Measurements from ENCODE around the gene CEACAM5.
"Not testable (repeated sequence)": the region's sequence is repeated elsewhere in the genome, so short reads cannot be mapped to it uniquely, and the experiment has no call there.

The CEACAM5 gene

GRCh38 chr19:41739361-41739760 lies 30.9 kb downstream of the CEACAM5 start:
- Histone ChIP-seq H3K9me3 (ENCODE audit: control insufficient read depth, low read length) (no peaks in the 10 kb centered on the region), H3K4me1 (ENCODE audit: control insufficient read depth, insufficient read depth, low read length) (no peaks in the 10 kb centered on the region), H3K4me3 (ENCODE audit: insufficient read depth, low read depth, low read length) (no peak overlapping the region), H3K36me3 (ENCODE audit: control insufficient read depth, insufficient read depth, low read length) (no peaks in the 10 kb centered on the region), H3K27me3 (ENCODE audit: control insufficient read depth, insufficient read depth, low read length, poor library complexity, severe bottlenecking) (no peaks in the 10 kb centered on the region), H3K27ac (ENCODE audit: insufficient read depth, low read depth, low read length, poor library complexity, severe bottlenecking) (no peak overlapping the region)
- WGBS, 2 experiments = 58 to 59% methylated on average over 3 of the region's 3 CpGs

GRCh38 chr19:41740415-41741243 lies 32.2 kb downstream of the CEACAM5 start:
- Histone ChIP-seq H3K4me1 (ENCODE audit: control insufficient read depth, insufficient read depth, low read length) (no peaks in the 10 kb centered on the region), H3K27ac (ENCODE audit: insufficient read depth, low read depth, low read length, poor library complexity, severe bottlenecking) (no peak overlapping the region), H3K27me3 (ENCODE audit: control insufficient read depth, insufficient read depth, low read length, poor library complexity, severe bottlenecking) (peaks cover under 1% of the 10 kb centered on the region), H3K9me3 (ENCODE audit: control insufficient read depth, low read length) (no peaks in the 10 kb centered on the region), H3K36me3 (ENCODE audit: control insufficient read depth, insufficient read depth, low read length) (no peaks in the 10 kb centered on the region), H3K4me3 (ENCODE audit: insufficient read depth, low read depth, low read length) (no peak overlapping the region)
- WGBS, 2 experiments = 69 to 72% methylated on average over 5 of the region's 5 CpGs

DNA sequence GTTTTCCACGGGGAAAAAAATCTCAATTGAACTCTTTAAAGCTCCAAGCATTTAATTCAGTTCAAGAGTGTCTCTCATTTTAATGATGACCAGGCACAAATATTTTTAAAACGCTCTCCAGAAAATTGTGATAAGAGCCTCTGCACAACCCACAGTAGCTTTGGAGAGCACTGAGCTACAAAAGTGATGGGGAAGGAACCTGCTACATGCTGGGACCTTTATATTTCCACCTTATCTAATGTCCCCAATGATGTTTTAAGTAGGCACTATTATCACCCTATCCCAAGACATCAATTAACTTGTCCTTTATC lies 32.8 kb downstream of the CEACAM5 start:
- no peaks in the 10 kb centered on the region for H3K4me1 ChIP-seq (ENCODE audit: control insufficient read depth, insufficient read depth, low read length)
- H3K27ac ChIP-seq (ENCODE audit: insufficient read depth, low read depth, low read length, poor library complexity, severe bottlenecking) = no peak overlapping the region
- peaks cover 6% of the 10 kb centered on the region for H3K27me3 ChIP-seq (ENCODE audit: control insufficient read depth, insufficient read depth, low read length, poor library complexity, severe bottlenecking)
- no peak overlapping the region for H3K4me3 ChIP-seq (ENCODE audit: insufficient read depth, low read depth, low read length)
- WGBS, 2 experiments = 85 to 91% methylated on average over 2 of the region's 2 CpGs
- H3K36me3 ChIP-seq (ENCODE audit: control insufficient read depth, insufficient read depth, low read length) = no peaks in the 10 kb centered on the region
- no peaks in the 10 kb centered on the region for H3K9me3 ChIP-seq (ENCODE audit: control insufficient read depth, low read length)

GRCh38 chr19:41744850-41745249 lies 36.4 kb downstream of the CEACAM5 start:
- no peaks in the 10 kb centered on the region for H3K9me3 ChIP-seq (ENCODE audit: control insufficient read depth, low read length)
- H3K27ac ChIP-seq (ENCODE audit: insufficient read depth, low read depth, low read length, poor library complexity, severe bottlenecking) = no peak overlapping the region
- no peak overlapping the region for H3K4me3 ChIP-seq (ENCODE audit: insufficient read depth, low read depth, low read length)
- H3K36me3 ChIP-seq (ENCODE audit: control insufficient read depth, insufficient read depth, low read length) = no peaks in the 10 kb centered on the region
- 71 to 74% methylated on average over 4 of the region's 4 CpGs for WGBS, 2 experiments
- no peaks in the 10 kb centered on the region for H3K4me1 ChIP-seq (ENCODE audit: control insufficient read depth, insufficient read depth, low read length)
- H3K27me3 ChIP-seq (ENCODE audit: control insufficient read depth, insufficient read depth, low read length, poor library complexity, severe bottlenecking) = peaks cover 28% of the 10 kb centered on the region

DNA sequence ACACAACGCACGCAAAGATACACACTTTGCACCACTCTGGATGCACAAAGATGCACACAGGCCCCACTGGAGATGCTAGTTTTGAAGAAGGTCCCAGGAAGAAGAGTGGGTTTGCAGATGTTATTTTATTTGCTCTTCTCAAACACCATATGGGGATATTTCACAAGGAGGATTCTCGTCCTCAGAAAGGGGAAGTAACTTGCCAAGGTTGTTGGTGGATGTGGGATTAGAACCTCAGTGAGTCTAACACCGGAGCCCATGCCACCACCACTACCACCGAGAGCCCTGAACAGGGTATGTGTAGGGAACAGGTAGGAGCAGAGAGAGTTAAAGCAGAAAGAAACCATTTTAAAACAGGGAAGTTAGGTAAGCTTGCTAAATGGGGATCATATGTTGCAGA lies 37.3 kb downstream of the CEACAM5 start:
- Histone ChIP-seq H3K27me3 (ENCODE audit: control insufficient read depth, insufficient read depth, low read length, poor library complexity, severe bottlenecking) (peaks cover 30% of the 10 kb centered on the region), H3K36me3 (ENCODE audit: control insufficient read depth, insufficient read depth, low read length) (no peaks in the 10 kb centered on the region), H3K9me3 (ENCODE audit: control insufficient read depth, low read length) (no peaks in the 10 kb centered on the region), H3K4me3 (ENCODE audit: insufficient read depth, low read depth, low read length) (no peak overlapping the region), H3K4me1 (ENCODE audit: control insufficient read depth, insufficient read depth, low read length) (no peaks in the 10 kb centered on the region), H3K27ac (ENCODE audit: insufficient read depth, low read depth, low read length, poor library complexity, severe bottlenecking) (no peak overlapping the region)
- 85 to 99% methylated on average over 5 of the region's 5 CpGs for WGBS, 2 experiments

DNA sequence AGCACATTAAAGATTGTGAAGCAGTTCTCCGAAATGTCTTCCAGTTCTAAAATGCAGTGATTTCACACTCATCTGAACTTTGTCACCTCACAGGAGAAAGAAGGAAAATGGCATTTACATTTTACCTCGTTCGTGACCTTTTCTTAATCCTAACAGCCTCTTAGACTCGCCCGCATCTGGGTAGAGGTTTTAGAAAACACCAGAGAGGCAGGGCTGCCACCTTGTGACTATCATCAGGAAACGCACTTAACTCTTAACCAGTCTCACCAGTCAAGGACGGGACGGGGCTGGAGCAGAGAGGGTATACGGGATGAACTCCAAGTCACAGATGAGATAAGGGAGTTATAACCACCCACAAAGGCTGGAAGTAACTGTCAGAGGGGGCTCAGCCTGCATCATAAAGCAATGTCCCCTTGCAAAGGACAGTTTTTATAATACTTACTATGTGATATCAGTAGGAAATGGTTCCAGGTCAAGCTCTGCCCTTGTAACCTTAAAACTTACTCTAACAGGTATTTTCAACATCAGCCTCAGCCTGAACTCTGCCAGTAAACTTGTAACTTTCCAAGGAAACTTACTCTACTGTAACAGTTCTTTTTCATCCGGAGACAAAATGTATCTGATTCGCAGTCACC lies 38.3 kb downstream of the CEACAM5 start:
- no peak overlapping the region for H3K4me3 ChIP-seq (ENCODE audit: insufficient read depth, low read depth, low read length)
- no peaks in the 10 kb centered on the region for H3K9me3 ChIP-seq (ENCODE audit: control insufficient read depth, low read length)
- H3K27ac ChIP-seq (ENCODE audit: insufficient read depth, low read depth, low read length, poor library complexity, severe bottlenecking) = no peak overlapping the region
- no peaks in the 10 kb centered on the region for H3K36me3 ChIP-seq (ENCODE audit: control insufficient read depth, insufficient read depth, low read length)
- 22 to 27% methylated on average over 11 of the region's 11 CpGs for WGBS, 2 experiments
- H3K4me1 ChIP-seq (ENCODE audit: control insufficient read depth, insufficient read depth, low read length) = no peaks in the 10 kb centered on the region
- peaks cover 33% of the 10 kb centered on the region for H3K27me3 ChIP-seq (ENCODE audit: control insufficient read depth, insufficient read depth, low read length, poor library complexity, severe bottlenecking)

GRCh38 chr19:41748012-41748411 lies 39.6 kb downstream of the CEACAM5 start:
- Histone ChIP-seq H3K27ac (ENCODE audit: insufficient read depth, low read depth, low read length, poor library complexity, severe bottlenecking) (no peak overlapping the region), H3K9me3 (ENCODE audit: control insufficient read depth, low read length) (no peaks in the 10 kb centered on the region), H3K4me3 (ENCODE audit: insufficient read depth, low read depth, low read length) (no peak overlapping the region), H3K36me3 (ENCODE audit: control insufficient read depth, insufficient read depth, low read length) (no peaks in the 10 kb centered on the region), H3K4me1 (ENCODE audit: control insufficient read depth, insufficient read depth, low read length) (no peaks in the 10 kb centered on the region), H3K27me3 (ENCODE audit: control insufficient read depth, insufficient read depth, low read length, poor library complexity, severe bottlenecking) (peaks cover 33% of the 10 kb centered on the region)
- WGBS, 2 experiments = 65 to 71% methylated on average over 3 of the region's 3 CpGs

GRCh38 chr19:41750248-41751134 lies 42.1 kb downstream of the CEACAM5 start:
- H3K27me3 ChIP-seq (ENCODE audit: control insufficient read depth, insufficient read depth, low read length, poor library complexity, severe bottlenecking) = peaks cover 33% of the 10 kb centered on the region
- H3K4me1 ChIP-seq (ENCODE audit: control insufficient read depth, insufficient read depth, low read length); H3K4me3 ChIP-seq (ENCODE audit: insufficient read depth, low read depth, low read length); H3K36me3 ChIP-seq (ENCODE audit: control insufficient read depth, insufficient read depth, low read length); H3K27ac ChIP-seq (ENCODE audit: insufficient read depth, low read depth, low read length, poor library complexity, severe bottlenecking); H3K9me3 ChIP-seq (ENCODE audit: control insufficient read depth, low read length): not testable (repeated sequence)
- WGBS, 2 experiments = 66 to 77% methylated on average over 3 to 6 of the region's 10 CpGs

- Histone ChIP-seq H3K36me3 (ENCODE audit: control insufficient read depth, insufficient read depth, low read length) (no peaks in the 10 kb centered on the region), H3K27ac (ENCODE audit: insufficient read depth, low read depth, low read length, poor library complexity, severe bottlenecking) (no peak overlapping the region), H3K27me3 (ENCODE audit: control insufficient read depth, insufficient read depth, low read length, poor library complexity, severe bottlenecking) (peaks cover 12% of the 10 kb centered on the region), H3K4me1 (ENCODE audit: control insufficient read depth, insufficient read depth, low read length) (no peaks in the 10 kb centered on the region), H3K9me3 (ENCODE audit: control insufficient read depth, low read length) (no peaks in the 10 kb centered on the region), H3K4me3 (ENCODE audit: insufficient read depth, low read depth, low read length) (no peak overlapping the region)
- WGBS, 2 experiments = 10 to 13% methylated on average over 12 of the region's 12 CpGs
Measured at GRCh38 chr19:41753159-41753558, 44.7 kb downstream of the CEACAM5 start.

GRCh38 chr19:41753936-41754529 lies 45.6 kb downstream of the CEACAM5 start:
- no peaks in the 10 kb centered on the region for H3K9me3 ChIP-seq (ENCODE audit: control insufficient read depth, low read length)
- H3K27me3 ChIP-seq (ENCODE audit: control insufficient read depth, insufficient read depth, low read length, poor library complexity, severe bottlenecking) = peaks cover 5% of the 10 kb centered on the region
- H3K4me3 ChIP-seq (ENCODE audit: insufficient read depth, low read depth, low read length) = no peak overlapping the region
- H3K27ac ChIP-seq (ENCODE audit: insufficient read depth, low read depth, low read length, poor library complexity, severe bottlenecking) = no peak overlapping the region
- 8 to 9% methylated on average over 2 of the region's 4 CpGs for WGBS, 2 experiments
- no peaks in the 10 kb centered on the region for H3K4me1 ChIP-seq (ENCODE audit: control insufficient read depth, insufficient read depth, low read length)
- H3K36me3 ChIP-seq (ENCODE audit: control insufficient read depth, insufficient read depth, low read length) = no peaks in the 10 kb centered on the region
